NOMO-1 treated with dmso at 0.1 percent for 144 hours (cell line): ENCODE data around the gene FGA.
A peak's percentile ranks its signal among the peaks of the same experiment; 100 is the strongest.

Source experiments
- DNase-seq: peaks from one replicate; lab custom pipeline; 2025; ENCODE audit not compliant: unreplicated experiment; lab: John Stamatoyannopoulos, UW

Gene FGA

GRCh38 chr4:154583230-154583629 lies 7.3 kb downstream of the FGA start:
- no peak for DNase-seq

- no peak for DNase-seq
These were observed 7.8 kb downstream of the FGA start for GRCh38 chr4:154582723-154583122.

- no peak for DNase-seq
These were observed 10.6 kb downstream of the FGA start for GRCh38 chr4:154579927-154580326.

GRCh38 chr4:154578919-154579318 lies 11.6 kb downstream of the FGA start:
- no peak for DNase-seq

- DNase-seq = no peak
These were observed 13.2 kb downstream of the FGA start for GRCh38 chr4:154577324-154577723.

GRCh38 chr4:154574311-154574710 lies 16.2 kb downstream of the FGA start:
- no peak for DNase-seq

- DNase-seq = no peak
These were observed 17.2 kb downstream of the FGA start for GRCh38 chr4:154573190-154573870.

- DNase-seq = no peak
These were observed 21.0 kb downstream of the FGA start for GRCh38 chr4:154569584-154569983.

GRCh38 chr4:154569028-154569427 lies 21.5 kb downstream of the FGA start:
- no peak for DNase-seq

GRCh38 chr4:154566639-154567204 lies 23.8 kb downstream of the FGA start:
- no peak for DNase-seq

GRCh38 chr4:154565704-154566103 lies 24.8 kb downstream of the FGA start:
- no peak for DNase-seq

GRCh38 chr4:154564311-154564710 lies 26.2 kb downstream of the FGA start:
- no peak for DNase-seq

GRCh38 chr4:154562697-154563254 lies 27.8 kb downstream of the FGA start, which contains the start of gene FGB:
TSS of gene FGB (plus strand) at chr4:154563011. CDS start at chr4:154563019, 8 bp downstream.
- DNase-seq = no peak

GRCh38 chr4:154560824-154561231 lies 29.7 kb downstream of the FGA start:
- DNase-seq = no peak

GRCh38 chr4:154560419-154560801 lies 30.1 kb downstream of the FGA start:
- no peak for DNase-seq

- no peak for DNase-seq
These were observed 30.8 kb downstream of the FGA start for GRCh38 chr4:154559494-154560418.

GRCh38 chr4:154559141-154559493 lies 31.4 kb downstream of the FGA start:
- DNase-seq = no peak

- DNase-seq = peak; percentile 16
These were observed 38.5 kb downstream of the FGA start for GRCh38 chr4:154551872-154552686.

- DNase-seq = peak; percentile 86
These were observed 40.4 kb downstream of the FGA start, which contains the start of gene PLRG1 for GRCh38 chr4:154549894-154550790. TSS of gene PLRG1 (minus strand) at chr4:154550400. CDS start at chr4:154550308, 92 bp downstream.

GRCh38 chr4:154545689-154546088 lies 44.9 kb downstream of the FGA start:
- no peak for DNase-seq
